AG09319 (cell line): ENCODE measurements around the gene ACSF2.

ENCODE experiments used
- DNase-seq: peaks from one replicate; pipeline ENCODE4 v3.0.0-alpha.2; 2010; ENCODE audit warnings: low read depth; ENCODE audit errors: extremely low read depth
- TF ChIP-seq, protein P1 (sequence below): IDR thresholded peaks from 2 replicates; pipeline ENCODE4 v1.5.1; 2011; ENCODE audit warnings: low read depth, mild to moderate bottlenecking, inconsistent platforms, low read length, moderate library complexity

The ACSF2 gene

GRCh38 chr17:50386510-50386909 is 39.5 kb upstream of the ACSF2 start:
- DNase-seq: no peak
- TF ChIP-seq, protein P1, sequence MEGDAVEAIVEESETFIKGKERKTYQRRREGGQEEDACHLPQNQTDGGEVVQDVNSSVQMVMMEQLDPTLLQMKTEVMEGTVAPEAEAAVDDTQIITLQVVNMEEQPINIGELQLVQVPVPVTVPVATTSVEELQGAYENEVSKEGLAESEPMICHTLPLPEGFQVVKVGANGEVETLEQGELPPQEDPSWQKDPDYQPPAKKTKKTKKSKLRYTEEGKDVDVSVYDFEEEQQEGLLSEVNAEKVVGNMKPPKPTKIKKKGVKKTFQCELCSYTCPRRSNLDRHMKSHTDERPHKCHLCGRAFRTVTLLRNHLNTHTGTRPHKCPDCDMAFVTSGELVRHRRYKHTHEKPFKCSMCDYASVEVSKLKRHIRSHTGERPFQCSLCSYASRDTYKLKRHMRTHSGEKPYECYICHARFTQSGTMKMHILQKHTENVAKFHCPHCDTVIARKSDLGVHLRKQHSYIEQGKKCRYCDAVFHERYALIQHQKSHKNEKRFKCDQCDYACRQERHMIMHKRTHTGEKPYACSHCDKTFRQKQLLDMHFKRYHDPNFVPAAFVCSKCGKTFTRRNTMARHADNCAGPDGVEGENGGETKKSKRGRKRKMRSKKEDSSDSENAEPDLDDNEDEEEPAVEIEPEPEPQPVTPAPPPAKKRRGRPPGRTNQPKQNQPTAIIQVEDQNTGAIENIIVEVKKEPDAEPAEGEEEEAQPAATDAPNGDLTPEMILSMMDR: no peak

GRCh38 chr17:50388728-50389127 is 37.3 kb upstream of the ACSF2 start:
- TF ChIP-seq, protein P1: no peak
- DNase-seq: no peak

DNA sequence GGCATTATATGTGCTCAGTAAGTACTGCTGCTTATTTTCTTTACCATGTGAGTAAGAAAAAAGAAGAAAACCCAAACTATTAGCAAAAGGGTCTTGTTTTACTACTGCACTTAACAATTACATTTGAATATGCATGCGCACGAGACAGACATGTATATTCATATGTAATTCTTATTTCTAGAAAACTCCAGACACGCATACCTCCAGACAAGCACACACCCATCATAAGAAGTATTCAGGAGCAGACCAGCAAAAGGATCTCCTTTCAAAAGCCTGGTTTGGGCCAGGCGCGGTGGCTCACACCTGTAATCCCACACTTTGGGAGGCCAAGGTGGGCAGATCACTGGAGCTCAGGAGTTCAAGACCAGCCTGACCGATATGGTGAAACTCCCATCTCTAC is 36.5 kb upstream of the ACSF2 start:
- no peak for DNase-seq
- TF ChIP-seq, protein P1: no peak

DNA sequence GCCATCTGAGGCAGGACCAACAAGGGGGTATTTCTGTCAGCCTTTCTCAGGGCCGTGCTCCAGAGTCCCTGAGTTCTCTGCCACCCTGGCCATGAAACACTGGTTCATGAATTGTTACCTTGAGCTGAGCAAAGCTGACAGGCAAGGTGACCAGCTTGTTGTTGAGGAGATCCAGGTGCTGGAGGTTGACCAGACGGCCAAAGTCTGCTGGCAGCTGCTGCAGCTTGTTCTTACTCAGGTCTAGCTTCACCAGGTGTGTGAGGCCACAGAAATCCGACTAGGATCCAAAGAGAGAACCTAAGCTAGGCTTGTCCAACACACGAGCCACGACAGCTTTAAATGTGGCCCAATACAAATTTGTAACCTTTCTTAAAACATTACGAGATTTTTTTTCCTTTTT is 33.4 kb upstream of the ACSF2 start:
- no peak for DNase-seq
- TF ChIP-seq, protein P1: no peak

GRCh38 chr17:50393700-50394099 is 32.3 kb upstream of the ACSF2 start:
- no peak for DNase-seq
- TF ChIP-seq, protein P1: no peak

- TF ChIP-seq, protein P1: no peak
- DNase-seq: no peak
Measured at GRCh38 chr17:50394711-50395110, 31.3 kb upstream of the ACSF2 start.

GRCh38 chr17:50396261-50397110 is 29.5 kb upstream of the ACSF2 start:
- peak; percentile 35 for DNase-seq
- TF ChIP-seq, protein P1: no peak
